Suprapubic skin (tissue), 4 donors: ENCODE results near the gene XYLT1. TPM values are rescaled to one million over a fixed set of nuclear protein-coding genes. Genes with fewer than 3 reads are reported as not detected.
A peak's percentile ranks its signal among the peaks of the same experiment; 100 is the strongest.

Source experiments
- DNase-seq, 2 donors: peaks; one replicate each; pipeline ENCODE4 v3.0.0-alpha.2; 2019; ENCODE audit warnings: low spot score in 2 of 2
- H3K27ac ChIP-seq: fragments of 200-600 bp; sonication (generic); one replicate; pipeline ENCODE4 v1.5.1; 2019
- H3K27me3 ChIP-seq: fragments of 200-600 bp; sonication (generic); one replicate; pipeline ENCODE4 v1.5.1; 2019
- H3K36me3 ChIP-seq: fragments of 200-600 bp; sonication (generic); one replicate; pipeline ENCODE4 v1.5.1; 2019
- H3K4me1 ChIP-seq: fragments of 200-600 bp; sonication (generic); one replicate; pipeline ENCODE4 v1.5.1; 2019
- H3K4me3 ChIP-seq: fragments of 200-600 bp; sonication (generic); one replicate; pipeline ENCODE4 v1.5.1; 2019; ENCODE audit warnings: mild to moderate bottlenecking
- H3K9me3 ChIP-seq: fragments of 200-600 bp; sonication (generic); one replicate; pipeline ENCODE4 v1.5.1; 2019
- EP300 ChIP-seq: sonication (generic); formaldehyde crosslinking; IDR thresholded peaks from one replicate; pipeline ENCODE4 v1.6.1; 2017; ENCODE audit warnings: antibody characterized with exemption
- POLR2A ChIP-seq, 2 donors: fragments of 450-650 bp; IDR thresholded peaks; one replicate each; pipeline ENCODE4 v1.6.1; 2017; ENCODE audit warnings: antibody characterized with exemption in 2 of 2, mild to moderate bottlenecking in 2 of 2, moderate library complexity in 2 of 2
- POLR2AphosphoS5 ChIP-seq, 3 donors: sonication (generic); formaldehyde crosslinking; IDR thresholded peaks; one replicate each; pipeline ENCODE4 v1.6.1; 2017; ENCODE audit warnings: antibody characterized with exemption in 3 of 3
- WGBS: methylation state at CpG from one replicate; pipeline ENCODE4 v1.1.5; 2018; 5-methylcytosine and 5-hydroxymethylcytosine counted together
- total RNA-seq, 4 donors: library from RNA; depleted of rRNA; stranded (reverse); fragments of >200 nt; gene quantifications; one replicate each; pipeline ENCODE4 v1.1.0, GENCODE V29; 2016
- TF ChIP-seq, protein P1 (sequence below), 2 donors: fragments of 200-600 bp in 1 of 2; fragments of 450-650 bp in 1 of 2; sonication (generic) in 1 of 2; IDR thresholded peaks; one replicate each; pipeline ENCODE4 v1.5.1; 2016 to 2019; ENCODE audit warnings: antibody characterized with exemption in 2 of 2, mild to moderate bottlenecking in 1 of 2, moderate library complexity in 1 of 2

The XYLT1 gene
- total RNA-seq, 4 donors from 2014 or later: 23.5 to 30.6 (median 25.7) TPM

DNA sequence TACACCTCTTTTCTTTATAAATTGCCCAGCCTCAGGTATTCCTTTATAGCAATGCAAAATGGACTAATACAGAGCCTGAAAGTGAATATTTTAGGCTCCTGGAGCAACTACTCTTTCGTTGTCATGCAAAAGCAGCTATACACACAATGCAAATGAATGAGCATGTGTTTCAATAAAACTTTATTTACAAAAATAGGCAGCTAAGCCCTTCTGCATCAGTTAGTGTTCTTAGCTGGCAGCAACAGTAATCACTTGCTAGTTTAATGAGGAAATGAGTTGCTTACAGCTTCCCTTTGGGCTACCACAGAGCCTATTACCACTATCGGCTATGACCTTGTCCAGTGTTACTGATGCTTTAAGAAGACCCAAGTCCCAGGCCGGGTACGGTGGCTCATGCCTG, 402.9 kb downstream of the XYLT1 start:
- Histone ChIP-seq H3K9me3 (no peaks in the 10 kb centered on the region), H3K4me3 (no peak overlapping the region), H3K36me3 (no peaks in the 10 kb centered on the region), H3K27me3 (no peaks in the 10 kb centered on the region), H3K27ac (no peak overlapping the region), H3K4me1 (peaks cover 35% of the 10 kb centered on the region)
- TF ChIP-seq, protein P1, sequence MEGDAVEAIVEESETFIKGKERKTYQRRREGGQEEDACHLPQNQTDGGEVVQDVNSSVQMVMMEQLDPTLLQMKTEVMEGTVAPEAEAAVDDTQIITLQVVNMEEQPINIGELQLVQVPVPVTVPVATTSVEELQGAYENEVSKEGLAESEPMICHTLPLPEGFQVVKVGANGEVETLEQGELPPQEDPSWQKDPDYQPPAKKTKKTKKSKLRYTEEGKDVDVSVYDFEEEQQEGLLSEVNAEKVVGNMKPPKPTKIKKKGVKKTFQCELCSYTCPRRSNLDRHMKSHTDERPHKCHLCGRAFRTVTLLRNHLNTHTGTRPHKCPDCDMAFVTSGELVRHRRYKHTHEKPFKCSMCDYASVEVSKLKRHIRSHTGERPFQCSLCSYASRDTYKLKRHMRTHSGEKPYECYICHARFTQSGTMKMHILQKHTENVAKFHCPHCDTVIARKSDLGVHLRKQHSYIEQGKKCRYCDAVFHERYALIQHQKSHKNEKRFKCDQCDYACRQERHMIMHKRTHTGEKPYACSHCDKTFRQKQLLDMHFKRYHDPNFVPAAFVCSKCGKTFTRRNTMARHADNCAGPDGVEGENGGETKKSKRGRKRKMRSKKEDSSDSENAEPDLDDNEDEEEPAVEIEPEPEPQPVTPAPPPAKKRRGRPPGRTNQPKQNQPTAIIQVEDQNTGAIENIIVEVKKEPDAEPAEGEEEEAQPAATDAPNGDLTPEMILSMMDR (IDR thresholded peaks at IDR 0.05): no peak
- TF ChIP-seq EP300: no peak
- TF ChIP-seq POLR2A (IDR thresholded peaks at IDR 0.05): no peak
- TF ChIP-seq POLR2AphosphoS5 (IDR thresholded peaks at IDR 0.05): no peak
- no peak for DNase-seq
- WGBS: 89% methylated on average over 4 of the region's 4 CpGs

DNA sequence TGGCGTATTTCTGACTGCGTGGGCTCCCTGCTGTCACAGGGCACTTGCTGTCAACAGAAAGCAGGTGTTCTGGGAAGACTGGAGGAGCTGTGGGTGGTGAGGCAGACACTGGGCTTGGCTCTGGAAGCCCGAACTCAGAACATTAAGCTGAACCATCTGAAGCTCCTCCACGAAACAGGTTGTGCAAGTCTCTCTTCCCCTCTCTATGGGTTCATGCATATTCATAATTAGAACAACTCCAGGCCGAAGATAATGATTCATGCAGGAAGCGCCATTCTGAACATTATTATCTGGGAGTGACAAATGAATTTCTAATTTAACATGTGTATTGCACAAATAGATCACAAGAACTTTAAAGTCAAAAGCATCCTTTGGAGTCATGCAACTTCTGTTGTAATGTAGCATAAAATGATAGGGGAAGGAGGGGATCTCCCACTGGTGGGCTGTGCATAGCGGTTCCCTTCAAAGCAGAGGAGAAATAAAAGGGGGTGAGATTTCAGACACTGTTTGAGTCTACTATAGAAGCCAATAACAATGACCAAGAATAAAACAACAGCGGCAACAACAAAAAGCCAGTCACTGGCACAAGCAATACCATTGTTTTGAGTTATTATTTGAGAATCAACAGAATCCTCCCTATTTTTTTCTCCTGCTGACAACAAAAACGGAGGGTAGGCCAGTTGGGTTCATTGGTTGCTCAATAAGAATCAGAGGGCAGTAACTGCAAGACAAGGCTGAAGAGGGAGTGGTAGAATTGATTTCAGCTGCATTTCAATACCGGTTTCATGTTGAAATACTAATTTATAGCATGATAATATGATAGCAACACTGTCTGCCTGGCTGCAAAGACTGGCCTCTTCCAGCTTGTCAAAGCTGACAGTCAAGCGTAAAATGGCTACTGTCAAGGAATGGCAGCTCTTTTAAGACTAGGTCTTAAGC, 407.3 kb downstream of the XYLT1 start:
- no peak for TF ChIP-seq EP300
- TF ChIP-seq, protein P1 (IDR thresholded peaks at IDR 0.05): no peak
- no peak for TF ChIP-seq POLR2A (IDR thresholded peaks at IDR 0.05)
- TF ChIP-seq POLR2AphosphoS5 (IDR thresholded peaks at IDR 0.05): no peak
- no peak for DNase-seq
- 48% methylated on average over 11 of the region's 11 CpGs for whole genome bisulfite sequencing
- H3K4me1 ChIP-seq: peaks cover 18% of the 10 kb centered on the region
- H3K36me3 ChIP-seq: no peaks in the 10 kb centered on the region
- no peaks in the 10 kb centered on the region for H3K9me3 ChIP-seq
- no peak overlapping the region for H3K4me3 ChIP-seq
- H3K27ac ChIP-seq: peak overlapping the region; percentile 69
- no peaks in the 10 kb centered on the region for H3K27me3 ChIP-seq

DNA sequence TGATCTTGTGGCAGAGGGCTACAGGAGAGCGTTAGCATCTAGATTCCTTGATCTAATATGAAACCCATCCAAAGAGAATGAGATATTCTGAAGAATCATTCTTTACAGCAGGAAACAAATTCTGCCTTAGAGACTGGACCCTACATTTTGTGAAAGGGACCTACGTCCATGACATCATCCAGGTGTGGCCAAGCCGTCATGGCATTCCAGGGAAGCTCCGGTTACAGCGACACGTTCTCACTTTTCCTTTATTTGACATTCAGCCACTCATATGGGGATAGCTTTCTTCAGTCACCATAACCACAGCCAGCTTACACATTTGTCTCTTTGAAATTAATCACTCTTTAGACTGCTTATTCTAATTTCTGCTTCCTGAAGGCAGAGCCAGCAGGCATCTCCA, 408.1 kb downstream of the XYLT1 start:
- no peak for DNase-seq
- Histone ChIP-seq H3K27ac (peak overlapping the region; percentile 69), H3K4me3 (no peak overlapping the region), H3K27me3 (no peaks in the 10 kb centered on the region), H3K36me3 (no peaks in the 10 kb centered on the region), H3K9me3 (no peaks in the 10 kb centered on the region), H3K4me1 (peaks cover 18% of the 10 kb centered on the region)
- WGBS: 41% methylated on average over 6 of the region's 6 CpGs
- TF ChIP-seq EP300 (no peak), POLR2AphosphoS5 (IDR thresholded peaks at IDR 0.05) (no peak), POLR2A (IDR thresholded peaks at IDR 0.05) (no peak)
- TF ChIP-seq, protein P1 (IDR thresholded peaks at IDR 0.05): no peak

DNA sequence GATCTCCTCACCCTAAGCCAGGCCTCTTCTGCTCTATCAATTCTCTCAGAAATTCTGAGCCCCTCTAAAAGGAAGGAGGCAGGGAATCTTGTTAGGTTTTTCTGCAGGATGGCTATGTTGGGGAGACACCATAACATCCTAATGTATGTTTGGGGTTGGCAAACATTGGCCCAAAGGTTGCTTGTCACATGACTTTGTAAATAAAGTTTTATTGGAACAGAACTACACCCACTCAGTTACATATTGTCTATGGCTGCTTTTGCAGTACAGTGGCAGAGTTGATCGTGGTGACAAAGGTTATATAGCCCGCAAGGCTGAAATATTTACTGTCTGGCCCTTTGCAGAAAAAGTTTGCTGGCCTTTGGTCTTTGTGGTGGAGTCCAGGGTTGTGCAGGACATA, 409.4 kb downstream of the XYLT1 start:
- no peaks in the 10 kb centered on the region for H3K36me3 ChIP-seq
- H3K4me1 ChIP-seq: peaks cover 18% of the 10 kb centered on the region
- no peaks in the 10 kb centered on the region for H3K27me3 ChIP-seq
- H3K4me3 ChIP-seq: no peak overlapping the region
- no peak for DNase-seq
- WGBS: 93% methylated on average over 2 of the region's 2 CpGs
- TF ChIP-seq POLR2AphosphoS5 (IDR thresholded peaks at IDR 0.05): no peak
- TF ChIP-seq, protein P1 (IDR thresholded peaks at IDR 0.05): no peak
- no peak for TF ChIP-seq POLR2A (IDR thresholded peaks at IDR 0.05)
- no peak for TF ChIP-seq EP300
- no peak overlapping the region for H3K27ac ChIP-seq
- H3K9me3 ChIP-seq: no peaks in the 10 kb centered on the region

DNA sequence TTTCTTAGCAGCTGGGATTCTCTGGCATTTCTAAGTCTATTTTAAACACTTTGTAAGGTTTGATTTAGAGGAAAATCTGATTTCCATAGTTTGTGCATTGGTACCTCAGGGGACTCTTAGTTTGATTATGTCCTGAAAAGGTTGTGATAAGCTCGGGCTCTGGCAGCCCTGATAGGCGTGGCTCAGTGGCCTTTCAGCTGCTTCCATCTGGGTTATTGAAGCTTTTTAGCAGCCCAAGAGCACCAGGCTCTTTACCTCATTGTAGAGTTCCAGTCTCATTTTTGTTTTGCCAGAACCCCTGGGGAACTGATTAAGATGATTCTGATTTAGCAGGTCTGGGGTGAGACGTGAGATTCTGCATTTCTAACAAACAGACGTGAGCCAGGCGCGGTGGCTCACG, 412.3 kb downstream of the XYLT1 start:
- Histone ChIP-seq H3K36me3 (no peaks in the 10 kb centered on the region), H3K27me3 (no peaks in the 10 kb centered on the region), H3K9me3 (no peaks in the 10 kb centered on the region), H3K4me3 (no peak overlapping the region), H3K4me1 (peaks cover 13% of the 10 kb centered on the region), H3K27ac (no peak overlapping the region)
- no peak for TF ChIP-seq POLR2A (IDR thresholded peaks at IDR 0.05)
- TF ChIP-seq POLR2AphosphoS5 (IDR thresholded peaks at IDR 0.05): no peak
- no peak for TF ChIP-seq EP300
- TF ChIP-seq, protein P1 (IDR thresholded peaks at IDR 0.05): no peak
- no peak for DNase-seq
- WGBS: 57% methylated on average over 7 of the region's 7 CpGs
